Measurements from ENCODE around the gene PROSER2.
"Not testable (repeated sequence)": the region's sequence is repeated elsewhere in the genome, so short reads cannot be mapped to it uniquely, and the experiment has no call there.

DNA sequence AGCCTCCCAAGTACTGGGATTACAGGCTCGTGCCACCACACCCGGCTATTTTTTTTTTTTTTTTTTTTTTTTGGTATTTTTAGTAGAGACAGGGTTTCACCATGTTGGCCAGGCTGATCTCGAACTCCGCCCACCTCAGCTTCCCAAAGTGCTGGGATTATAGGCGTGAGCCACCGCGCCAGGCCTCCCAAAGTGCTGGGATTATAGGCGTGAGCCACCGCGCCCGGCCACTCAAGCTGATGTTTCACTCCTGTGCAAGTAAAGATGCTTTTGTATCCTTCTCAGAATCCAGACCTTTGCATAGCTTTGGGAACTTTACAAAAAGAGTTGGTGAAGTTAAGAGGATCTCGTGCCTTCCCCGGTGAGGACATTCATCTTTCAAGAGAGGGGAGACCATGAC lies 29.5 kb downstream of the PROSER2 start:
- not testable (repeated sequence) for TF ChIP-seq YY1 (IDR thresholded peaks at IDR 0.05; ENCODE audit: insufficient read depth, insufficient read length); ZNF274 (IDR thresholded peaks at IDR 0.05; ENCODE audit: low read depth, low read length)
